ENCODE results near the gene GPER1.
A peak's percentile ranks its signal among the peaks of the same experiment; 100 is the strongest.

GPER1 gene

DNA sequence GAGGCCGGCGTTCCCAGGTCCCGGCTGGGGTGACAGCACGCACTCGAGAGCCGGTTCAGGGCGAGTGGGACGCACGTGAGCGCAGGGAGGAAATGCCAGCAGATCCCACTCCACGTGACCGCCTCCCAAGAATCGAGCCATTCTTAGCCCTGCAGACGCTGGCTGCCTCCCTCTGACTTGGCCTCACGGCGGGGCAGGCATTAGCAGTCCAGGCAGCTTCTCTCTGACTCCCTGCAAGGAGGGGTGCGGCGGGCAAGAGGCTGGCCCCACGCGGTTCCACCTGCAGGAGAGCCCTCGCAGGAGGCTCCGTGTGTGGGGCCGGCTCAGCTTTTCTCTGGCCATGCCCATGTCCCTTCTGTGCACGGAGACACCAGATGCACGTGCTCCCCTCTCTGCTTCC is 33.5 kb upstream of the GPER1 start:
- DNase-seq, result no peak

DNA sequence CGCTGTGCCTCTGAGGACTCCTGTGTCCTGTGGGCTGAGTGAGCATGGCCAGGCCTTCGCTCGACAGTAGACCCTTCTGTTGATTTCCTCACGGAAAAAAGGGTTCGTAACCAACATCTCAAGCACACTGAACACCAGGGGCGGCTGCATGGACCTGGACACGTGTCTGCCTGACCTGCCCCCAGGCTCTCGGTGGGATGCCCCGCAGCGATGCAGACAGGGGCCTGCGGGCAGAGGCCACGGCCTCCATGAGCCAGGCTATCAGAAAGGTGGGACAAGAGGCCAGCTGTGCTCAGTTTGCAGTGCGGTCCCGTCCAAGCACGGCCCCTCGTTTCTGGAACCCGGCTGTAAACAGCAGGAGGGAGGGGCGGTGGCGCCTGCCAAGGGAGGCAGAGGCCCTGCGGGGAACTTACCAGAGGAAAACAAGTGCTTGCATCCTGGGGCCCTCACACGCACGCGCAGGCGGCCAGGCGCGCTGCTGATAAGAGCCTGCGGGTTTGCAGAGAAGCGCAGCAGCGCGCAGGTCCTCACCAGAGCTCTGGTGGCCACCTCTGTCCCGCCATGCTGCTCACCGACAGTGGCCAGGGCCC is 33.0 kb upstream of the GPER1 start:
- DNase-seq, result no peak

DNA sequence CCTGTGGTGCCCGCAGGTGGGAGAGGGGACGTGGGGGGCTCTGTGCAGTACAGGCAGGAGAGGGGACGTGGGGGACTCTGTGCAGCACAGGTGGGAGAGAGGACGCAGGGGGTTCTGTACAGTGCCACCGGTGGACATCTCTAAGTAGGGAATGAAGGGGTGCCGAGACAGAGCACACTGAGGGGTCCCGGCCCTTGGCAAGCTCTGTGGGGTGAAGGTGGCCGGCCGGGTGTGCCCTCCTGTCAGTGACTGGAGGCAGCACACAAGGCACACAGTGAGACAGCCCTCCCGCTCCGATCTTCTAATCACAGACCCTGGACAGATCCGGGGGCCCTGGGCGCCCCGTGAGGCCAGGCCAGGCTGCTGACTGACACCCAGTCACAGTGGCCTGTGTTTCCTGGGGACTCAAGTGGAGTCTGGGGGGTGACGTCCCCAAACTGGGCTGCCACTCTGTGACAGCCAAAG is 32.4 kb upstream of the GPER1 start:
- DNase-seq, result no peak

DNA sequence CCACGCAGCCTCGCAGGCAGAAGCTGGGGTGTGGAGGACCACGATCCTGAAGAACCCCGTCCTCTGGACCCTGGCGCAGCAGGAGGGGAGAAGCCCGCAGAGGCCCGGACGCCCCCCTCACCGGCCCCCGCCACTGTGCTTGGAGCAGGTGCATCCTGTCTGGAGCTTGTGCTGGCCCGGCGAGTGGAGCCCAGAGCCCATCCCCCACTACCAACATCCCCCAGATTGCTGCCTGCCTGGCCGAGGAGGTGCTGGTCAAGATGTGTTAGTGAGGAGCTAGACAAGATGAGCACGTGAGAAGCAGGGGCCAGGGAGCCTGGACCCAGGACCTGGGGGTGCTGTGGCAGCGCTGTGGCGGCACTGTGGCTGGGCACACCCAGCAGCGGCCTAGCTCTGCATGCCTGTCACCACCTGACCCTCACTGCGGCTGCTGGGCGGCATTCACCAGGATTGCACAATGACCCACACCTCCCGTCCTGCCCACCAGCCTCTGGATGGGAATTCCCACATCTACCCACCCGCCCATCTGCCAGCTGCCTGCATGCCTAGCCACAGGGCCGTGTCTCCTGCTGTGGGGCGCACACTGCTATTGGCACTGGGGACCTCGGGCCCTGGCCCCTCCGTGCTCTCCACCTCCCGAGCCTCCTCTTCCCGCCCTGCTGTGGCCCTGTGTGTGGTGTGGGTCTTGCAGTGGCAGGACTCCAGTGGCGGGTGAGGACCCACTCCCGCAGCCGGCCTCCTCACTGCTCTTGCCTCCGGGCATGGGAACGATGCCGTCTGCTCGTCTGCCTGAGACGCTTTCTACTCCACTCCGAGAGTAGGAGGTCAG is 31.7 kb upstream of the GPER1 start:
- no peak for DNase-seq

DNA sequence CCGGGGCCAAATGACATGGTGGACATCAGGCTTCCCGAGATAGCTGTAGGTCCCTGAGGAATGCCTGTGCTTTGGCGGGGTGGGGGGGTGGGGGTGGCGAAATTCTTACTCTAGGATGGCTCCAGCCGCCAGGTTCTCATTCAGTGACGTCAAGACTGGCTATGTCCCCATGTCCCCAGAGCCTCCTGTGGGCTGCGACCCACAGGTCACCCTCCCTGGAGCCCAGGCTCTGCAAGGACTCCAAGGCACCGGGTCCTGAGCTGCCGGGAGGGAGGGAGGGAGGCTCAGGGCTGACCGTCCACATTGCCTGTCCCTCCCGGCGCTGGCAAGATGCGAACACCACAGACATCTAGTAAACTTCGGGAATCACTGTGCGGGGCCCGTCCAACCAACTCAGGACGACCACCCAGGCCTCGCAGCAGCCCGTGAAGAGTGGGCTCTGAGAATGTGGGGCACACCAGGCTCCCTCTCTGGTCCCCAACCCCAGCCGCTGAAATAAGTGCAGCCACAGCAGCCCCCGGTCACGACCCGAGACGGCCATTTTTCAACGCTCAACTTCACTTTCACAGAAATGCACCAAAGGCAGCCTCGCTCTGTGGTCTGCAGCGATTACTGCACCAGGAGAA is 31.0 kb upstream of the GPER1 start:
- DNase-seq, result no peak

DNA sequence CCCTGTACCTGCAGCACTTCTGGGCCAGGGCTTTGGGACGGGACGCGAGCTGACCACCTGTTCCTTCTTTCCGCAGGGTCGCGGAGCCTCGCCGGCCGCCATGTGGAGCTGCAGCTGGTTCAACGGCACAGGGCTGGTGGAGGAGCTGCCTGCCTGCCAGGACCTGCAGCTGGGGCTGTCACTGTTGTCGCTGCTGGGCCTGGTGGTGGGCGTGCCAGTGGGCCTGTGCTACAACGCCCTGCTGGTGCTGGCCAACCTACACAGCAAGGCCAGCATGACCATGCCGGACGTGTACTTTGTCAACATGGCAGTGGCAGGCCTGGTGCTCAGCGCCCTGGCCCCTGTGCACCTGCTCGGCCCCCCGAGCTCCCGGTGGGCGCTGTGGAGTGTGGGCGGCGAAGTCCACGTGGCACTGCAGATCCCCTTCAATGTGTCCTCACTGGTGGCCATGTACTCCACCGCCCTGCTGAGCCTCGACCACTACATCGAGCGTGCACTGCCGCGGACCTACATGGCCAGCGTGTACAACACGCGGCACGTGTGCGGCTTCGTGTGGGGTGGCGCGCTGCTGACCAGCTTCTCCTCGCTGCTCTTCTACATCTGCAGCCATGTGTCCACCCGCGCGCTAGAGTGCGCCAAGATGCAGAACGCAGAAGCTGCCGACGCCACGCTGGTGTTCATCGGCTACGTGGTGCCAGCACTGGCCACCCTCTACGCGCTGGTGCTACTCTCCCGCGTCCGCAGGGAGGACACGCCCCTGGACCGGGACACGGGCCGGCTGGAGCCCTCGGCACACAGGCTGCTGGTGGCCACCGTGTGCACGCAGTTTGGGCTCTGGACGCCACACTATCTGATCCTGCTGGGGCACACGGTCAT is 30.3 kb upstream of the GPER1 start:
- no peak for DNase-seq

DNA sequence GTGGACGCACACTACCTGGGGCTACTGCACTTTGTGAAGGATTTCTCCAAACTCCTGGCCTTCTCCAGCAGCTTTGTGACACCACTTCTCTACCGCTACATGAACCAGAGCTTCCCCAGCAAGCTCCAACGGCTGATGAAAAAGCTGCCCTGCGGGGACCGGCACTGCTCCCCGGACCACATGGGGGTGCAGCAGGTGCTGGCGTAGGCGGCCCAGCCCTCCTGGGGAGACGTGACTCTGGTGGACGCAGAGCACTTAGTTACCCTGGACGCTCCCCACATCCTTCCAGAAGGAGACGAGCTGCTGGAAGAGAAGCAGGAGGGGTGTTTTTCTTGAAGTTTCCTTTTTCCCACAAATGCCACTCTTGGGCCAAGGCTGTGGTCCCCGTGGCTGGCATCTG is 29.6 kb upstream of the GPER1 start:
- no peak for DNase-seq

DNA sequence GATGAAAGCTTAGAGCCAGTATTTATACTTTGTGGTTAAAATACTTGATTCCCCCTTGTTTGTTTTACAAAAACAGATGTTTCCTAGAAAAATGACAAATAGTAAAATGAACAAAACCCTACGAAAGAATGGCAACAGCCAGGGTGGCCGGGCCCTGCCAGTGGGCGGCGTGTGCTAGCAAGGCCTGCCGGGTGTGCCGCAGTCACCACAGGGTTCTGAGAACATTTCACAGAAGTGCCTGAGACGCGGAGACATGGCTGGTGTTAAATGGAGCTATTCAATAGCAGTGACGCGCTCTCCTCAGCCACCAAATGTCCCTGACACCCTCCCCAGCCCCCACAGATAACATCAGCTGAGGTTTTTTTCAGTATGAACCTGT is 29.1 kb upstream of the GPER1 start:
- no peak for DNase-seq

DNA sequence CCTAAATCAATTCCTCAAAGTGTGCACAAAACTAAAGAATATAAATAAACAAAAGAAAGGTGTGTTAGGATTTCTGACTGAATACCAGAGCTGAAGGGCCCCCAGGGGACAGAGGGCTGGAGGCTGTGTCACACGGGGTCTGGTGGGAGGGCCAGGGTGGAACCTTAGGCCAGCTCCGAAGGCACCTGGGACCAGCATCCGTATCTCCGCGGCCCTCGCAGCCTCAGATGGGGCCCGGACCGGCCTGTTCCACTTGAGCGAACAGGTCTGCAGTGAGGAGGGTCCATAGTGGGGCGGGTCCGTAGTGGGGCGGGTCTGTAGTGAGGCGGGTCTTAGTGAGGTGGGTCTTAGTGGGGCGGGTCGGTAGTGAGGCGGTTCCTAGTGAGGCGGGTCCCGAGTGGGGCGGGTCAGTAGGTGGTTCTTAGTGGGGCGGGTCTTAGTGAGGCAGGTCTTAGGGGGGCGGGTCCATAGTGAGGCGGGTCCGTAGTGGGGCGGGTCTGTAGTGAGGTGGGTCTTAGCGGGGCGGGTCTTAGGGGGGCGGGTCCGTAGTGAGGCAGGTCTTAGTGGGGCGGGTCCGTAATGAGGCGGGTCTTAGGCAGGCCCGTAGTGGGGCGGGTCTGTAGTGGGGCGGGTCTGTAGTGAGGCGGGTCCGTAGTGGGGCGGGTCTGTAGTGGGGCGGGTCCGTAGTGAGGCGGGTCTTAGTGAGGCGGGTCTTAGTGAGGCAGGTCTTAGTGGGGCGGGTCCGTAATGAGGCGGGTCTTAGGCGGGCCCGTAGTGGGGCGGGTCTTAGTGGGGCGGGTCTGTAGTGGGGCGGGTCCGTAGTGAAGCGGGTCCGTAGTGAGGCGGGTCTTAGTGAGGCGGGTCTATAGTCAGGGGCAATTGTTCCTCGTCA is 28.5 kb upstream of the GPER1 start:
- peak; percentile 97 for DNase-seq

DNA sequence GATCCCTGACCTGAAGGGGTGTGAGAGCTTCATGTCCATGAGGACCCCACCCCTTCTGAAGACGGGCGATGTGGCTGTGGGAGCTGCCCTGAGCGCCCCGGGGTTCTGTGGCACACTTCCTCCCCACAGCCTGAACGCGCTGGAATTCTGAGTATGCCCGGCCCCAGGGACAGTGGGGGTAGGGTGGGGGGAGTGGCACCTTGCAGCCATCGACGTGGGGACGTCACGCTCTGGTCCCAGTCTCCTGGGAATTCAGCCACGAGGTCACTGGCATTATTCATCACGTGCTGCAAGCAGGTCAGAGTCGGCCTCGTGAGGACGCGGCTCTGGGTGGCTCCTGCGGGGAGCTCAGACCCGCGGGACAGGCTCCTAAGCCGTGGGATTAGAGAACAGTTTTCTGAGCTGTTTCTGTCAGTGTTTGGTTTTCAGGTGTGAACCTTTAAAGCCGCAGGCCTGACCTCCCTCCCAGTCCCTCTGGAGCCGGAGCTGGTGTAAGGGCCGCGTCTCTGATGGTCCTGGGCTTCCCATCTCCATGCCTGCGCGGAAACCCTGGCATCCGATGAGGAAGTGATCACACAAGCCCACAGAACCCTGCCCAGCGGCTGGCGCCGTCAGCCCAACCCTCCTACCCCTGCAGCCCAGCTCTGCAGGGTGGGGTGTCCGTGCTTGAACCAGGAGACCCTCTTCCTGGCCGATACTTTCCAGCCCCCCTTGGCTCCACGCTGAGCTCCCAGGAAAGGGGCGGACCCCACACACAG is 27.4 kb upstream of the GPER1 start:
- peak; percentile 80 for DNase-seq

DNA sequence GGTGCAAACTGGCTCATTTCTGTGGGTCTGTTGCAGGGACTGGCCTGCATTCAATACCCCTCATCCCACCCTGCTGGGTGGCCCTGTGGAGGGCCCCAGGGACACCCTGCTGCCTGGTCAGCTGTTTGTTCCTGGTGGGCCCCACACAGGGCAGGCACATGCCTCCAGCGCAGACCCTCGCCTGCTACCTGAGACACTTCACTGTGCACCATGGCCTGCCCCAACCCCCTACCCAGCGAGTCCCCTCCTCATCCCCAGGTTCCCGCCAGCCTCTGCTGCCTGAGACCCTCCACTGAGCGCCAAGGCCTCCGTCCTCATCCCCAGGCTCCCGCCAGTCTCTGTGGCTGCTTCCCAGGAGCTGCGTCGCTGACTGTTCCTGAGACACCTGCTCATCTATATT is 26.7 kb upstream of the GPER1 start:
- DNase-seq, result no peak

DNA sequence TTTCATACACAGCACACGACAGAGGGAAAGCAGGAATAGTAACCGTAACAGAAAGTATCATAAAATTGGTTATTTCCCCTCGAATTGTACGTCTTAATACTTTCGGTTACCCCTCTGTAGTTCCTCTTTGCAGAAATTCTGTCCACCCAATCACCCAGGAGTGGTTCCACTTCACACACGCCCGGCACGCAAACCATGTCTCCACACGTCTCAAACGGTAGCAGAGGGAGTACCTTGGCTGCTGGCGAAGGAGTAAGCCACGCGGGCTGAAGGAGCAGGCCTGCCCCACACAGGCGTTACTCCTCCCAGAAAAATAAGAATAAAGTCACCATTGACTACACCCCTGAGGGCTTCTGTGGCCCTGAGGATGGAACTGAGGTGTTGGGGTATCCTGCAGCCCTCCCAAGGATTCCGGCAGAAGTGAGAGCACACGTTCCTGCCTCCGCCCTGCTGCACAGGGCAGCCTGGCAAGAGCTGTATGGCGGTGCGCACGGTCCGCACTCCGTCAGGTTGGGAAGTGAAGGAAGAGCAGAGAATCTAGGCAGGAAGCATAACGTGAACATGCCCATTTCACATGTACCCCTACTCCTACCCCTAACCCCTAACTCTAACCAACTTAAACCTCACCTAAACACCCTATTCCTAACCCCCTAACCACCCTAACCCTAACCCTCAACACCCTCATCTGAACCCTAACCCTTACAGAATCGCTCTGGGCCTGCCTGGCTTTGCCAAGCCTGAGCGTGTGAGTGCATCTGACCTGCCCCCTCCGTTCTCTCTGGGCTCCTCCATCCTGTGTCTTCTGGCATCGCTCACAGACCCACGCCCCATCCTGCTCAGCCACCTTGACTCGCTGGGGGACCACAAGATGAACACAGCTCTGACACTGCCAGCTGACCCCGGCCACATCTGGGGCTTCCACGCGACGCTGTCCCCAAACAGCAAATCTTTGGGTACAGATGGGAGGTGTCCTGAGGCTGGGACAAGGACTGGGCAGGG is 25.3 kb upstream of the GPER1 start:
- no peak for DNase-seq

DNA sequence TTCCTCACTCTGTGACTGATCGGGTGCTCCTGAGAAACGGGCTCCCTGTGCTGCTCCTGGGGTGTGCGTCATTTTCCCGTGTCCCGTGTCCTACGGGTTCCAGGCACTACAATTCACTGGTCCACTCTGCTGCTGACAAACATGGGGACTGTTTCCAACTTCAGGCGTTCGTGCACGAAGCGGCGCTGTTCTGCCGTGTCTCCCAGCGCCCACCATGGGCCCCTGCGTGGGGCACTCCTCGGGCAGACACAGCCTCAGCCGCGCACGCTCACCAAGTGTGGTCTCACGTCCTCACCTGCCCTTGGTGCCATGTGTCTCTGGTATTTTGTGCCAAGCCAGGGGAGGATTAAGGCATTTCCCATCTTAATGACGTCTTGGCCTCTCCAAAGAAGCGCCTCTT is 24.6 kb upstream of the GPER1 start:
- no peak for DNase-seq

DNA sequence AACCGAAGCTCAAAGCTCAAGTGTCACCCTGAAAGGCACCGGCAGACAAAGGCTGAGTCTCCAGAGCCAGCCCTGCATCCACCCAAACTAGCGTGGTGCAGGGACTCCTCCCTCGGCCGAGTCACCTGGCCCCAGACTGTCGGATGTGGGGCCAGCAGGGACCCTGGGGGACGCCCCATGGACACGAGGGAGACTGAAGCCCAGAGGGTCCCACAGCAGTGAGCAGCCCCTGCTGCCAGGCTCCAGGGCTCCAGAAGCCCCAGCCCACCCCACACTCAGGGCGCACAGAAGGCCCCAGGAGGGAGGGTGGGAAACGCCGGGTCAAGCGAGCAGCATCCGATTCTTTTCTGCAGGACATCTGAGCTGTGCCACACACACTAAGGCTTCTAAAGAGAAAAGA is 23.3 kb upstream of the GPER1 start:
- no peak for DNase-seq

DNA sequence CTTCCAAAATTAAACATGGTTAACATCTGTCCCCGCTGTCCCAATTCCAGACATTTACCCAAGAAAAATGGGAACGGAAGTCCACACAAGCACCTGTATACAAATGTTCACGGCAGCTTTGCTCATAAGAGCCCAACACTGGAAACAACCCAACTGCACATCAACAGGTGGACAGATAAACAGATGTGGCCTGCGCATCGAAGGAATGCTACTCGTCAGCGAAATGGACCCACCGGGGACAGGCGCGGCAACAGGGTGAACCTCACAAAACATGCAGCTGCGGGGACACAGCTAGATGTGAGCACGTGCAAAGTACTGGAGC is 22.7 kb upstream of the GPER1 start:
- DNase-seq, result no peak

DNA sequence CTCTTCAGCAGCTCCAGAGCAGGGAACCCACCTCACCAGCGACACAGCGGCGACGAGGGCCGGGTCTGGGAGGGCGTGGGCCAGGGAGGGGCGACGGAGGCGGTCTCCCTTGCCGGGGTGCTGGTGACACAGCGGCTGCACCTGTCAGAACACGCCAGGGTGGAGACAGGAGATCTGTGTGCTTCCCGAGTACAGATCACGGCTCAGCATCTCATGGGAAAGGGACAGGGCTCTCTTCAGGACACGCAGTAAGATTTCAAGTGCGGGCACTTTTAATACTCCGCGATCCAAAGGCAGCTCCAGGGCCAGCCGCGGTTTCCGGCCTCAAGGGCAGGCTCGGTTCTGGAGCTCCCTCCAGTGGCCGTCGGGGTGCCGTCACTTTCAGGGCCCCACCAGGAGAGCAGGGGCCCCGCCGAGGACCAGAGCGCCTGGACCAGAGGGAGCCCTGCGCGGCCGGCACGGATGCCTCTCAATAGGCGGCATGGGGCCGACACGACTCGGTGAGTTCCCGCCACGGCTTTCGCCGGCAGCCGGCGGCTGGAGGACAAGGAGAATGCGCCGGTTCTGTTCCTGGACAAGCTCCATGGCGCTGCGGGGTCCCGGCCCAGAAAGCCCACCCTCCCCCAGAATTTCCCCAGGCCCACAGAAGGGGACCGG is 22.2 kb upstream of the GPER1 start:
- peak; percentile 92 for DNase-seq

DNA sequence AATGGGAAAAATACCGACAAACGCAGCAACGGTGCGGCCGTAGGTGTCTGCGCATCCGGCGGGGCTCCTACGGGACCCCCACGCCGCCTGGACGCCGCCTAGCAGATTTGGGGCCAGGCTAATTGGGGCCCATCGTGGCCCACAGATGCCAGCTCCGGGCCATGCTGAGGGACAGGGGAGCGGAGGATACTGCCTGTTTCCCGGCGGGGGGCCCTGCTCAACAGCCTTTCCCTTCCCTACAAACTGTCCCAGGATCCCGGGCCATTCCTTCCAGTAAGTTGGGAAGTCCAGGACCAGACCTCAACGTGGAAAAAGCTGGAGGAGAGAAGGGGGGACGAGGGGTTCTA is 21.7 kb upstream of the GPER1 start:
- no peak for DNase-seq

DNA sequence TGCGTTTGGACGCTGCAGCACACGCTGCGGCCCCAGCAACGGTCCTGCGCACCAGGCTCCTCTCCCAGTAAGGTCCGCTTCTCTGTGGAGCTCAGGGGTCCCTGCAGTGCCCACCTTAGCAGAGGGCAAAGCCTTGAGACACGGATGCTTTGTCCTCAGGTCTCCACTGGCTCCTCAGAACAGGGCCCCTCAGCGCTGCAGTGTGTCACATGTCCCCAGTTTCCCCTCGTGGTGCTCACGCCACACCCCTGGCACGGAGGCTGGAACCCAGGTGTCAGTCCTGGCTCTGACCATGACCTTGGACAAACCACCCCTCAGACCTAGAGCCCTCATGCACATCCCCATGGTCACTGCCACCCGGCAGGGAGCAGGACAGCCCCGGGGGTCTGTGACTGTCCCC is 19.9 kb upstream of the GPER1 start:
- DNase-seq, result no peak

DNA sequence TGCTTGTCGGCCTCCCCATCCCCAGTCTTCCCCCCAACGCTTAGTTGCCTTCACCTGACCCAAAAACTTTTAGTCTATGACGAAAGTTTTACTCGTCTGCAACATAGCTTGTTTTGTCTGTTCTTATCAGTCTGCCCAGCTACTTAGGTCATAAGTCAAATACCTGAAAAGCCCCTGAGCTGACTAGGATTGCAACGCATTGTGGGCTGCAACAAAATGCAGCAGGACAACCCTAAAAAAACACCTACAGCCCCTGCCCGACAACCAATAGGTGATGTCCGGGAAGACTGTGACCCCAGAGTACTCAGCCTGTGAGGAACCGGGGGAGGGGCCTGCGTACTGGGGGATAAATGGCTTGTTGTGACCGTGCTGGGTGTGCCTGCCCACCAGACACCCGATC is 19.3 kb upstream of the GPER1 start:
- peak; percentile 85 for DNase-seq

DNA sequence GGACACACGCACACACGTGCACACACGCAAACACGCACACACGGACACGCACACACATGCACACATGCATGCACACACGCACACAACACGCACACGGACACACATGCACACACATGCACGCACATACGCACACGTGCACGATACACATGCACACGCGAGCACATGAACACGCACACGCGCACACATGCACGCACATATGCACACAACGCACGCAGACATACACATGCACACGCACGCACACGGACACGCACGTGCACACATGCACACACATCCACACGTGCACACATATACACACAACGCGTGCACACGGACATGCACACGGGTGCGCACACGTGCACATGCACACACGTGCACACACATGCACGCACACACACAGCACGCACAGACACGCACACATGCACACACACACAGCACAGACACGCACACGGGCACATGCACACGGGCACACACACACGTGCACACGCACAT is 17.3 kb upstream of the GPER1 start:
- no peak for DNase-seq
